Stimulated activated naive CD4-positive, alpha-beta T cell treated with Interleukin-2 at 50 U/mL for 16 hours (primary cell): ENCODE results near the gene MFGE8.
A peak's percentile ranks its signal among the peaks of the same experiment; 100 is the strongest.

Source experiments
- DNase-seq: peaks from one replicate; lab custom pipeline; 2025; lab: John Stamatoyannopoulos, UW

The MFGE8 gene

GRCh38 chr15:88900309-88900981, 12.7 kb downstream of the MFGE8 start:
- DNase-seq = no peak

GRCh38 chr15:88899251-88899650, 13.9 kb downstream of the MFGE8 start:
- DNase-seq = no peak

- DNase-seq = no peak
These were observed 14.4 kb downstream of the MFGE8 start for GRCh38 chr15:88898736-88899135.

- DNase-seq = peak; percentile 77
These were observed 15.6 kb downstream of the MFGE8 start for GRCh38 chr15:88897456-88898194.

- no peak for DNase-seq
These were observed 16.1 kb downstream of the MFGE8 start for GRCh38 chr15:88897142-88897455.

GRCh38 chr15:88896333-88897033, 16.7 kb downstream of the MFGE8 start:
- no peak for DNase-seq

- peak; percentile 61 for DNase-seq
These were observed 18.1 kb downstream of the MFGE8 start, which contains the start of gene HAPLN3 for GRCh38 chr15:88894819-88895767. TSS of gene HAPLN3 (minus strand) at chr15:88895544. CDS start at chr15:88887298, 8,246 bp downstream.

GRCh38 chr15:88894348-88894818, 18.8 kb downstream of the MFGE8 start:
- peak; percentile 80 for DNase-seq

- DNase-seq = no peak
These were observed 21.5 kb downstream of the MFGE8 start for GRCh38 chr15:88891540-88892254.

GRCh38 chr15:88890495-88890894, 22.7 kb downstream of the MFGE8 start:
- DNase-seq = no peak

- no peak for DNase-seq
These were observed 24.5 kb downstream of the MFGE8 start for GRCh38 chr15:88888719-88889118.

GRCh38 chr15:88887068-88887580, 26.1 kb downstream of the MFGE8 start:
- no peak for DNase-seq

GRCh38 chr15:88882785-88883184, 30.4 kb downstream of the MFGE8 start:
- DNase-seq = no peak

GRCh38 chr15:88881775-88882174, 31.4 kb downstream of the MFGE8 start:
- DNase-seq = no peak

GRCh38 chr15:88880944-88881740, 32.0 kb downstream of the MFGE8 start:
- DNase-seq = no peak

GRCh38 chr15:88878720-88879184, 34.4 kb downstream of the MFGE8 start:
- DNase-seq = peak; percentile 16

GRCh38 chr15:88877906-88878305, 35.3 kb downstream of the MFGE8 start:
- no peak for DNase-seq

GRCh38 chr15:88877415-88877814, 35.8 kb downstream of the MFGE8 start:
- no peak for DNase-seq

- DNase-seq = no peak
These were observed 36.6 kb downstream of the MFGE8 start for GRCh38 chr15:88876573-88876972.

GRCh38 chr15:88874684-88875083, 38.5 kb downstream of the MFGE8 start:
- DNase-seq = no peak
